CD14-positive monocyte (primary cell): ENCODE results near the gene MBNL2. TPM values are rescaled to one million over a fixed set of nuclear protein-coding genes. Genes with fewer than 3 reads are reported as not detected.

Experiments used
- DNase-seq, 3 donors: peaks; one replicate each; pipeline ENCODE4 v3.0.0-alpha.2; 2011 to 2022
- H2AFZ ChIP-seq: 2 replicates; pipeline ENCODE4 v1.6.0; 2012; ENCODE audit warnings: mild to moderate bottlenecking, low read depth, low read length, inconsistent platforms; ENCODE audit not compliant: insufficient read depth, poor library complexity, severe bottlenecking
- H3K27ac ChIP-seq, 2 donors: 1 replicate in 1 of 2; 2 replicates in 1 of 2; pipeline ENCODE4 v1.5.1; 2012 to 2013; ENCODE audit warnings: low read length in 2 of 2, control low read depth in 1 of 2, inconsistent platforms in 1 of 2, low read depth in 1 of 2, mild to moderate bottlenecking in 1 of 2
- H3K27me3 ChIP-seq, 2 donors: one replicate each; pipeline versions ENCODE4 v1.6.0 to v1.6.1; 2011 to 2013; ENCODE audit warnings: low read length in 2 of 2; ENCODE audit not compliant: control insufficient read depth in 2 of 2, insufficient read depth in 2 of 2
- H3K36me3 ChIP-seq, 2 donors: replicated peaks in 1 of 2; 1 replicate in 1 of 2; 2 replicates in 1 of 2; pipeline versions ENCODE4 v1.5.1 to v1.6.1; 2012 to 2013; ENCODE audit warnings: low read length in 2 of 2, control low read depth in 1 of 2, inconsistent platforms in 1 of 2, mild to moderate bottlenecking in 1 of 2; ENCODE audit not compliant: insufficient read depth in 2 of 2, control insufficient read depth in 1 of 2
- H3K4me1 ChIP-seq, 2 donors: 1 replicate in 1 of 2; 2 replicates in 1 of 2; pipeline versions ENCODE4 v1.5.1 to v1.6.1; 2012 to 2013; ENCODE audit warnings: low read length in 2 of 2, control low read depth in 1 of 2, inconsistent platforms in 1 of 2, mild to moderate bottlenecking in 1 of 2, moderate library complexity in 1 of 2; ENCODE audit not compliant: insufficient read depth in 2 of 2, control insufficient read depth in 1 of 2
- H3K4me2 ChIP-seq: replicated peaks from 2 replicates; pipeline ENCODE3; 2012; ENCODE audit warnings: low read length, moderate library complexity, mild to moderate bottlenecking; ENCODE audit not compliant: poor library complexity, severe bottlenecking; ENCODE audit errors: extremely low read depth
- H3K4me3 ChIP-seq, 3 experiments: fragments of 200-600 bp in 1 of 3; sonication (generic) in 1 of 3; replicated peaks in 1 of 3; 1 replicate in 2 of 3; 2 replicates in 1 of 3; pipeline ENCODE4 v1.5.1; 2011 to 2013; ENCODE audit warnings: low read length in 3 of 3, mild to moderate bottlenecking in 3 of 3, control low read depth in 2 of 3, low read depth in 2 of 3, inconsistent platforms in 1 of 3, moderate library complexity in 1 of 3
- H3K79me2 ChIP-seq: 2 replicates; pipeline ENCODE4 v1.6.0; 2012; ENCODE audit warnings: mild to moderate bottlenecking, control low read depth, inconsistent platforms, low read length, moderate library complexity; ENCODE audit not compliant: insufficient read depth
- H3K9ac ChIP-seq: 2 replicates; pipeline ENCODE4 v1.6.0; 2017; ENCODE audit warnings: low read length, mild to moderate bottlenecking; ENCODE audit not compliant: insufficient read depth, poor library complexity, severe bottlenecking
- H3K9me3 ChIP-seq, 2 donors: replicated peaks in 1 of 2; 1 replicate in 1 of 2; 2 replicates in 1 of 2; pipeline versions ENCODE4 v1.5.1 to v1.6.1; 2012 to 2013; ENCODE audit warnings: low read length in 2 of 2, control low read depth in 1 of 2; ENCODE audit not compliant: control insufficient read depth in 1 of 2, insufficient read depth in 1 of 2
- H4K20me1 ChIP-seq: 2 replicates; pipeline ENCODE4 v1.6.0; 2012; ENCODE audit warnings: mild to moderate bottlenecking, low read length, control low read depth, moderate library complexity; ENCODE audit not compliant: insufficient read depth
- H3K27ac Mint-ChIP-seq, 7 donors: one replicate each; pipeline ENCODE4 v1.8.0; 2020; ENCODE audit warnings: mild to moderate bottlenecking in 7 of 7, mixed read lengths in 7 of 7, moderate library complexity in 6 of 7, inconsistent platforms in 2 of 7
- H3K27me3 Mint-ChIP-seq, 3 donors: one replicate each; pipeline ENCODE4 v1.8.0; 2021 to 2022; ENCODE audit warnings: low read depth in 3 of 3, mild to moderate bottlenecking in 3 of 3, mixed read lengths in 3 of 3, moderate library complexity in 3 of 3, inconsistent platforms in 1 of 3
- H3K36me3 Mint-ChIP-seq, 2 donors: one replicate each; pipeline ENCODE4 v1.8.0; 2020; ENCODE audit warnings: mixed read lengths in 2 of 2, inconsistent platforms in 1 of 2, mild to moderate bottlenecking in 1 of 2
- H3K4me1 Mint-ChIP-seq: one replicate; pipeline ENCODE4 v1.8.0; 2020; ENCODE audit warnings: mild to moderate bottlenecking, mixed read lengths
- H3K4me3 Mint-ChIP-seq, 2 donors: one replicate each; pipeline ENCODE4 v1.8.0; 2020; ENCODE audit warnings: mild to moderate bottlenecking in 2 of 2, mixed read lengths in 2 of 2, moderate library complexity in 1 of 2
- H3K9me3 Mint-ChIP-seq, 7 donors: one replicate each; pipeline ENCODE4 v1.8.0; 2020 to 2022; ENCODE audit warnings: mixed read lengths in 7 of 7, mild to moderate bottlenecking in 6 of 7, moderate library complexity in 6 of 7, inconsistent platforms in 2 of 7
- CTCF ChIP-seq: fragments of 200-600 bp; IDR thresholded peaks from one replicate; pipeline ENCODE4 v1.8.0; 2022; ENCODE audit warnings: antibody characterized with exemption, mild to moderate bottlenecking
- WGBS: methylation state at CpG from one replicate; pipeline ENCODE4 v1.1.5; 2013; ENCODE audit warnings: missing lambda C conversion rate; ENCODE audit not compliant: insufficient coverage; 5-methylcytosine and 5-hydroxymethylcytosine counted together
- intact Hi-C, 2 donors: fragments of 100-400 bp; cut with micrococcal nuclease; formaldehyde crosslinking; loops; one replicate each; pipeline versions ENCODE4 v1.15.0 to v1.15.1; 2023
- polyA plus RNA-seq, 3 donors: library from polyadenylated mRNA; depleted of rRNA in 1 of 3; unstranded in 2 of 3; stranded (reverse) in 1 of 3; fragments of 300-500 nt in 2 of 3; fragments of >200 nt in 1 of 3; fragmentation: Illumina TruSeq in 2 of 3; gene quantifications; 1 replicate in 2 of 3; 2 replicates in 1 of 3; pipeline ENCODE4 v1.2.3, GENCODE V29; 2012 to 2021

MBNL2 gene
- polyA plus RNA-seq, 3 donors: 8.5 to 15.5 (median 13.4) TPM

GRCh38 chr13:97341135-97341534 lies 119.0 kb downstream of the MBNL2 start:
- intact Hi-C loops: no loop called here
- no peak overlapping the region for H3K9ac ChIP-seq

DNA sequence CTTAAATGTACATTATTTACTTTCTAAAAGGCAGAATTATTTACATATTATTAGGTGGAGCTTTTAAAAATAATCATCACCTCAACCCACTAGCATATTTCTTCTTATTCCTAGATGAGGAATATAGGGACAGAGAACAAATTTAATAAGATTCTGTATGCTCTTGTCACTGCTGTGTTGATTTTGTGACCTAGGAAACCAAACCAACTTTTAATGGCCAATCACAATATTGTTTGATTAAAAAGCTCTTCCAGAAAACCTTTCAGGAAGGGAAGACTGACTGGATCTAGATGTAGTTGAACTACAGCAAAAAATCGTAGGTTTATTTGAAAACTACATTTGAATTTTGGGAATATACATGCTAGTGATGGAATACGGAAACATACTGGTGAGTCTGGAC lies 120.0 kb downstream of the MBNL2 start:
- WGBS: no CpG with 5 or more reads among the region's 2 CpGs
- Mint-ChIP-seq H3K27ac (no peak overlapping the region), H3K4me3 (no peak overlapping the region), H3K9me3 (no peaks in the 10 kb centered on the region), H3K27me3 (no peaks in the 10 kb centered on the region), H3K36me3 (peaks cover 26 to 33% of the 10 kb centered on the region in 2 donors), H3K4me1 (peaks cover 6% of the 10 kb centered on the region)
- H3K36me3 ChIP-seq: peaks cover 18 to 62% of the 10 kb centered on the region in 2 donors
- peaks cover 14% of the 10 kb centered on the region for H4K20me1 ChIP-seq
- no peak overlapping the region for H3K9ac ChIP-seq
- no peak overlapping the region for H3K4me2 ChIP-seq
- peaks cover 0 to 2% of the 10 kb centered on the region in 2 donors for H3K9me3 ChIP-seq
- DNase-seq: no peak
- no peaks in the 10 kb centered on the region for H3K4me1 ChIP-seq
- H3K4me3 ChIP-seq: no peak overlapping the region
- no peak overlapping the region for H2AFZ ChIP-seq
- no peak overlapping the region for H3K27ac ChIP-seq
- intact Hi-C loops: no loop called here
- no peaks in the 10 kb centered on the region for H3K27me3 ChIP-seq
- H3K79me2 ChIP-seq: no peaks in the 10 kb centered on the region
- TF ChIP-seq CTCF: no peak

More at GRCh38 chr13:97341135-97341534, 119.0 kb downstream of the MBNL2 start:
- Histone ChIP-seq H3K36me3 (peaks cover 10 to 62% of the 10 kb centered on the region in 2 donors), H3K79me2 (no peaks in the 10 kb centered on the region), H3K27ac (no peak overlapping the region), H3K4me3 (no peak overlapping the region), H3K27me3 (no peaks in the 10 kb centered on the region), H3K4me2 (no peak overlapping the region), H3K9me3 (peaks cover 0 to 2% of the 10 kb centered on the region in 2 donors), H3K4me1 (no peaks in the 10 kb centered on the region), H2AFZ (no peak overlapping the region), H4K20me1 (peaks cover 23% of the 10 kb centered on the region)
- Mint-ChIP-seq H3K27me3 (no peaks in the 10 kb centered on the region), H3K27ac (no peak overlapping the region), H3K9me3 (no peaks in the 10 kb centered on the region), H3K4me3 (no peak overlapping the region), H3K36me3 (peaks cover 20 to 23% of the 10 kb centered on the region in 2 donors), H3K4me1 (peaks cover 6% of the 10 kb centered on the region)
- DNase-seq: no peak
- no CpG with 5 or more reads among the region's 1 CpG for WGBS
- no peak for TF ChIP-seq CTCF
